HEK293 (cell line): ENCODE results near the gene ZNF524.

ENCODE experiments used
- GFI1B ChIP-seq: fragments of 450-650 bp; formaldehyde crosslinking; IDR thresholded peaks from 2 replicates; pipeline ENCODE4 v1.5.1; 2016; ENCODE audit warnings: missing biosample characterization, missing genetic modification characterization
- GLIS2 ChIP-seq: fragments of 450-650 bp; formaldehyde crosslinking; IDR thresholded peaks from 2 replicates; pipeline ENCODE4 v1.5.1; 2016; ENCODE audit warnings: missing biosample characterization, missing genetic modification characterization
- HOXA7 ChIP-seq: sonication (generic); formaldehyde crosslinking; IDR thresholded peaks from 2 replicates; pipeline ENCODE4 v1.8.1; 2022; ENCODE audit warnings: missing genetic modification reagents, borderline replicate concordance
- OVOL3 ChIP-seq: fragments of 450-650 bp; formaldehyde crosslinking; IDR thresholded peaks from 2 replicates; pipeline ENCODE4 v1.5.1; 2016; ENCODE audit warnings: missing biosample characterization, missing genetic modification characterization
- PATZ1 ChIP-seq: fragments of 450-650 bp; formaldehyde crosslinking; IDR thresholded peaks from 2 replicates; pipeline ENCODE4 v1.5.1; 2016; ENCODE audit warnings: missing biosample characterization, missing genetic modification characterization
- PRDM1 ChIP-seq: fragments of 450-650 bp; formaldehyde crosslinking; IDR thresholded peaks from 2 replicates; pipeline ENCODE4; 2016; ENCODE audit warnings: missing biosample characterization, missing genetic modification characterization
- REST ChIP-seq: fragments of 450-650 bp; formaldehyde crosslinking; IDR thresholded peaks from 2 replicates; pipeline ENCODE4 v1.5.1; 2016; ENCODE audit warnings: missing biosample characterization, missing genetic modification characterization
- TCF7L2 ChIP-seq: IDR thresholded peaks from 2 replicates; pipeline ENCODE4 v1.6.1; 2011; ENCODE audit warnings: low read depth, mild to moderate bottlenecking, inconsistent platforms, low read length, moderate library complexity, borderline replicate concordance
- ZBTB21 ChIP-seq: fragments of 450-650 bp; formaldehyde crosslinking; IDR thresholded peaks from 2 replicates; pipeline ENCODE4 v1.5.1; 2017; ENCODE audit warnings: missing biosample characterization, missing genetic modification characterization
- ZBTB44 ChIP-seq: fragments of 450-650 bp; IDR thresholded peaks from 2 replicates; pipeline ENCODE4 v1.5.1; 2018; ENCODE audit warnings: missing biosample characterization, mild to moderate bottlenecking, missing genetic modification characterization
- ZBTB6 ChIP-seq: fragments of 450-650 bp; formaldehyde crosslinking; IDR thresholded peaks from 2 replicates; pipeline ENCODE4 v1.5.1; 2017; ENCODE audit warnings: missing biosample characterization, missing genetic modification characterization
- ZBTB7A ChIP-seq: fragments of 450-650 bp; formaldehyde crosslinking; IDR thresholded peaks from 2 replicates; pipeline ENCODE4 v1.5.1; 2016; ENCODE audit warnings: low read depth, missing biosample characterization, missing genetic modification characterization
- ZEB2 ChIP-seq: fragments of 450-650 bp; formaldehyde crosslinking; IDR thresholded peaks from 2 replicates; pipeline ENCODE4 v1.5.1; 2016; ENCODE audit warnings: missing biosample characterization, missing genetic modification characterization
- ZNF19 ChIP-seq: fragments of 450-650 bp; formaldehyde crosslinking; IDR thresholded peaks from 2 replicates; pipeline ENCODE4; 2016; ENCODE audit warnings: missing biosample characterization, missing genetic modification characterization, low read depth
- ZNF202 ChIP-seq: fragments of 450-650 bp; formaldehyde crosslinking; IDR thresholded peaks from 2 replicates; pipeline ENCODE4 v1.5.1; 2016; ENCODE audit warnings: missing biosample characterization, missing genetic modification characterization, borderline replicate concordance
- ZNF239 ChIP-seq: fragments of 450-650 bp; formaldehyde crosslinking; IDR thresholded peaks from 2 replicates; pipeline ENCODE4 v1.5.1; 2016; ENCODE audit warnings: missing biosample characterization, missing genetic modification characterization
- ZNF24 ChIP-seq: fragments of 450-650 bp; formaldehyde crosslinking; IDR thresholded peaks from 2 replicates; pipeline ENCODE4 v1.5.1; 2016; ENCODE audit warnings: missing biosample characterization, missing genetic modification characterization
- ZNF335 ChIP-seq: fragments of 450-650 bp; formaldehyde crosslinking; conservative IDR thresholded peaks from 2 replicates; pipeline ENCODE4 v1.5.1; 2016; ENCODE audit warnings: missing biosample characterization, missing genetic modification characterization
- ZNF354C ChIP-seq: fragments of 450-650 bp; formaldehyde crosslinking; IDR thresholded peaks from 2 replicates; pipeline ENCODE4 v1.5.1; 2016; ENCODE audit warnings: missing biosample characterization, missing genetic modification characterization, low read depth, borderline replicate concordance
- ZNF366 ChIP-seq: fragments of 450-650 bp; formaldehyde crosslinking; conservative IDR thresholded peaks from 2 replicates; pipeline ENCODE4 v1.5.1; 2016; ENCODE audit warnings: missing biosample characterization, missing genetic modification characterization
- ZNF37A ChIP-seq: fragments of 450-650 bp; IDR thresholded peaks from 2 replicates; pipeline ENCODE4 v1.5.1; 2018; ENCODE audit warnings: missing biosample characterization, missing genetic modification characterization
- ZNF423 ChIP-seq: fragments of 450-650 bp; formaldehyde crosslinking; IDR thresholded peaks from 2 replicates; pipeline ENCODE4 v1.5.1; 2016; ENCODE audit warnings: missing biosample characterization, missing genetic modification characterization
- ZNF549 ChIP-seq: fragments of 450-650 bp; IDR thresholded peaks from 2 replicates; pipeline ENCODE4 v1.5.1; 2018; ENCODE audit warnings: missing biosample characterization, missing genetic modification characterization, mild to moderate bottlenecking, inconsistent platforms, moderate library complexity
- ZNF558 ChIP-seq: fragments of 450-650 bp; formaldehyde crosslinking; IDR thresholded peaks from 2 replicates; pipeline ENCODE4 v1.5.1; 2016; ENCODE audit warnings: missing biosample characterization, missing genetic modification characterization
- ZNF571 ChIP-seq: fragments of 450-650 bp; formaldehyde crosslinking; IDR thresholded peaks from 2 replicates; pipeline ENCODE4 v1.5.0; 2017; ENCODE audit warnings: missing biosample characterization, missing genetic modification characterization
- ZNF580 ChIP-seq: fragments of 450-650 bp; formaldehyde crosslinking; IDR thresholded peaks from 2 replicates; pipeline ENCODE4 v1.5.1; 2016; ENCODE audit warnings: missing biosample characterization, missing genetic modification characterization
- ZNF600 ChIP-seq: fragments of 450-650 bp; formaldehyde crosslinking; IDR thresholded peaks from 2 replicates; pipeline ENCODE4 v1.5.1; 2016; ENCODE audit warnings: missing biosample characterization, missing genetic modification characterization
- ZNF677 ChIP-seq: fragments of 450-650 bp; IDR thresholded peaks from 2 replicates; pipeline ENCODE4 v1.5.0; 2018; ENCODE audit warnings: missing biosample characterization, mild to moderate bottlenecking, missing genetic modification characterization, moderate library complexity
- ZNF704 ChIP-seq: fragments of 450-650 bp; formaldehyde crosslinking; IDR thresholded peaks from 2 replicates; pipeline ENCODE4 v1.5.1; 2016; ENCODE audit warnings: missing biosample characterization, missing genetic modification characterization
- ZNF785 ChIP-seq: fragments of 450-650 bp; formaldehyde crosslinking; IDR thresholded peaks from 2 replicates; pipeline ENCODE4 v1.5.1; 2016; ENCODE audit warnings: missing biosample characterization, missing genetic modification characterization

ZNF524 gene

GRCh38 chr19:55642153-55643002 is 42.3 kb downstream of the ZNF524 start (continued):
- TF ChIP-seq ZNF37A (tag by site-specific recombination), result no peak
- TF ChIP-seq ZBTB6 (tag by site-specific recombination), result no peak
- TF ChIP-seq PATZ1 (tag by site-specific recombination), result no peak; the same call in 1 of the 2 replicates
- no peak for TF ChIP-seq ZBTB7A (tag by site-specific recombination)
- TF ChIP-seq ZNF571 (tag by site-specific recombination), result no peak
- 0 out of 2 replicates have a peak, but pooled peaks have one; percentile 36 for TF ChIP-seq ZNF677 (tag by site-specific recombination)
- no peak for TF ChIP-seq TCF7L2
- no peak for TF ChIP-seq ZNF423 (tag by site-specific recombination)
- peak; percentile 93 for TF ChIP-seq PRDM1 (tag by site-specific recombination)
- TF ChIP-seq ZNF239 (tag by site-specific recombination), result no peak
- TF ChIP-seq ZNF202, result no peak
- no peak for TF ChIP-seq ZNF354C (tag by site-specific recombination)
- TF ChIP-seq HOXA7 (CRISPR knock-in tag), result no peak
- TF ChIP-seq GFI1B (tag by site-specific recombination), result no peak; the same call in 1 of the 2 replicates
- no peak for TF ChIP-seq ZNF24 (tag by site-specific recombination)
- TF ChIP-seq OVOL3 (tag by site-specific recombination), result no peak
- no peak for TF ChIP-seq ZNF600 (tag by site-specific recombination)
- TF ChIP-seq ZNF366, result peak; percentile 39
- TF ChIP-seq ZBTB21 (tag by site-specific recombination), result no peak
- TF ChIP-seq ZNF558 (tag by site-specific recombination), result no peak
- no peak for TF ChIP-seq ZBTB44
- peak; percentile 77 for TF ChIP-seq ZNF335 (tag by site-specific recombination)
- peak; percentile 73 for TF ChIP-seq GLIS2 (tag by site-specific recombination)
- no peak for TF ChIP-seq ZNF549 (tag by site-specific recombination)
- no peak for TF ChIP-seq ZNF580
- TF ChIP-seq REST (tag by site-specific recombination), result no peak
- no peak for TF ChIP-seq ZEB2 (tag by site-specific recombination)
- TF ChIP-seq ZNF19, result no peak
- no peak for TF ChIP-seq ZNF704 (tag by site-specific recombination)
- TF ChIP-seq ZNF785 (tag by site-specific recombination), result no peak
